Left ventricle myocardium inferior (tissue), 1 donor: ENCODE results near the gene LEPROT. TPM values are rescaled to one million over a fixed set of nuclear protein-coding genes. Genes with fewer than 3 reads are reported as not detected.

Experiments
- DNase-seq: peaks from one replicate; pipeline ENCODE4 v3.0.0-alpha.2; 2020
- H3K27ac ChIP-seq: fragments of 200-600 bp; replicated peaks from 2 replicates; pipeline ENCODE4 v1.8.0; 2021
- H3K27me3 ChIP-seq: fragments of 200-600 bp; 2 replicates; pipeline ENCODE4 v1.8.0; 2021; ENCODE audit warnings: low read depth
- H3K36me3 ChIP-seq: fragments of 200-600 bp; 2 replicates; pipeline ENCODE4 v1.8.0; 2021
- H3K4me1 ChIP-seq: fragments of 200-600 bp; 2 replicates; pipeline ENCODE4 v1.8.0; 2021
- H3K4me3 ChIP-seq: fragments of 200-600 bp; 2 replicates; pipeline ENCODE4 v1.8.0; 2021; ENCODE audit warnings: mild to moderate bottlenecking, moderate library complexity
- H3K9me3 ChIP-seq: fragments of 200-600 bp; replicated peaks from 2 replicates; pipeline ENCODE4 v1.8.0; 2021
- intact Hi-C: fragments of 100-400 bp; cut with micrococcal nuclease; formaldehyde crosslinking; loops from one replicate; pipeline ENCODE4 v1.11.0; 2022
- total RNA-seq: library from RNA; stranded (reverse); fragmentation: NEBNext Ultra II Directional; extraction: Animal tissue kit (Norgen Biotek cat#: 25700); gene quantifications from one replicate; pipeline ENCODE4 v1.2.1, GENCODE V29; 2021
- TF ChIP-seq, protein P1 (sequence below): fragments of 200-600 bp; IDR thresholded peaks from 2 replicates; pipeline ENCODE4 v1.8.0; 2021; ENCODE audit warnings: antibody characterized with exemption, mild to moderate bottlenecking, borderline replicate concordance
- donor health status: DM: no; HTN: yes; CAD: no; lungs with severe emphysema.

Gene LEPROT
- total RNA-seq, 1 donor from 2014 or later, result 51.0 TPM

DNA sequence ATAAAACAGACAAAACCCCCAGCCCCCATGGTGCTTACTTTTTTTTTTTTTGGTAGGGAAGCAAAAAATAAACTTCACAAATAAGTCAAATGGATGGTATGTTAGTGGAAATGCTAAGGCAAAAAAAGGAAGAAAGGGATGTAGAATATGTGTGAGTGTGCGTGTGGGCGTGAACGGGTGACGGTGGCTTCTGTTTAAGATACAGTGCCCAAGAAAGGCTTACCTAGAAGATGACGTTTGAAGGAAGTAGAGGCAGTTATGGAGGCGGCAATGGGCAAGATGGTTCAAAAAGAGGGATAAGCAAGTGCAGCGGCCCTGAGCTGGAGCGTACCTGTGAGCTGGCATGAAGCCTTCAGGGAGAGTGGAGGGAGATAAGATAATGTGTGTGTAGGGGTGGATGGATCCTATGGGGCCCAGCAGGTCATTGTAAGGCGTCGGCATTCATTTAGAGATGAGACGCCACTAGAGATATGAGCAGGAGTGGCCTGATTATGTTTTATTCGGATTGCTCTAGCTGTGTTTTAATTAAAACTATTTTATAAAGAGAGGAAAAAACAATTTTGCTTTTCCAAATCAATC is 19.9 kb downstream of the LEPROT start:
- intact Hi-C loops, result no loop called here
- Histone ChIP-seq H3K36me3 (no peaks in the 10 kb centered on the region), H3K4me3 (no peak overlapping the region), H3K27me3 (no peaks in the 10 kb centered on the region), H3K27ac (no peak overlapping the region), H3K9me3 (no peaks in the 10 kb centered on the region), H3K4me1 (peaks cover 8% of the 10 kb centered on the region)
- DNase-seq, result no peak
- TF ChIP-seq, protein P1, sequence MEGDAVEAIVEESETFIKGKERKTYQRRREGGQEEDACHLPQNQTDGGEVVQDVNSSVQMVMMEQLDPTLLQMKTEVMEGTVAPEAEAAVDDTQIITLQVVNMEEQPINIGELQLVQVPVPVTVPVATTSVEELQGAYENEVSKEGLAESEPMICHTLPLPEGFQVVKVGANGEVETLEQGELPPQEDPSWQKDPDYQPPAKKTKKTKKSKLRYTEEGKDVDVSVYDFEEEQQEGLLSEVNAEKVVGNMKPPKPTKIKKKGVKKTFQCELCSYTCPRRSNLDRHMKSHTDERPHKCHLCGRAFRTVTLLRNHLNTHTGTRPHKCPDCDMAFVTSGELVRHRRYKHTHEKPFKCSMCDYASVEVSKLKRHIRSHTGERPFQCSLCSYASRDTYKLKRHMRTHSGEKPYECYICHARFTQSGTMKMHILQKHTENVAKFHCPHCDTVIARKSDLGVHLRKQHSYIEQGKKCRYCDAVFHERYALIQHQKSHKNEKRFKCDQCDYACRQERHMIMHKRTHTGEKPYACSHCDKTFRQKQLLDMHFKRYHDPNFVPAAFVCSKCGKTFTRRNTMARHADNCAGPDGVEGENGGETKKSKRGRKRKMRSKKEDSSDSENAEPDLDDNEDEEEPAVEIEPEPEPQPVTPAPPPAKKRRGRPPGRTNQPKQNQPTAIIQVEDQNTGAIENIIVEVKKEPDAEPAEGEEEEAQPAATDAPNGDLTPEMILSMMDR, result no peak

DNA sequence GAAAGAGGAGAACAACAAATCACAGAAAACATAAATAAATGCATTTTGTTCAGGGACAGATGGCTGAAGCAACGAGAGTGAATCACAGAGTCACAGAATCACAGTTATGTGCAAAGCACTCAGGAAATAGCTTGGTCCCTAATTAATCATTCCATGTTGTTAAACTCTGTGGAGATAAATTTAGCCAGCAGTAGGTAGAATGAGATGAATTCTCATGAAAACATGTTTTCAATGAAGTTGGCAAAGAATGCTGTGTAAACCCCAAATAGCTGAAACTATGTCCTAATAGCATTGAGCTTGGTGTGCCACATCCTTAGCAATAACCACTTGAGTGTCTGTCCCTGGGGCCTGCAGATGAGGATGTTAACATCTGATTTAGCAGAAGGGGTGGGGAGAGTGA is 20.4 kb downstream of the LEPROT start:
- Histone ChIP-seq H3K36me3 (no peaks in the 10 kb centered on the region), H3K4me1 (peaks cover 6% of the 10 kb centered on the region)

DNA sequence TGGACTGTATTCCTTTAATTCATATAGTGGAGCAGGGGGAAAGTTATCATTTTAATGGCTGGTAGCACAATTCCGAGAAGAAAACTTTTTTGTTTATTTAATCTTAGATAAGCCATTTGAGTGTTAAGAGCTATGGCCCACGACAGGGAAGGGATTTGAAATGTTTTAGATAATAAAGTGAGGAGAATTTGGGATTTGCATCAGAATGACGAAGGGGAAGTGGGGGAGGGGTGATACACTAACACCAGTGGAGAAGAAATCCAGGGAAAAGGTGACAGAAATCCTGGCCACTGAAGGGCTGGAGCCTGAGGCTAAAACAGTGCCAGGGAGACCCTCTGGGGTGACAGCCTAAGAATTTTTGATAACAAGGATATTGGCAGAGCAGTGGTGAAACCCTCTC is 21.0 kb downstream of the LEPROT start:
- Histone ChIP-seq H3K9me3 (no peaks in the 10 kb centered on the region), H3K4me3 (no peak overlapping the region), H3K27me3 (no peaks in the 10 kb centered on the region), H3K4me1 (peaks cover under 1% of the 10 kb centered on the region), H3K36me3 (no peaks in the 10 kb centered on the region), H3K27ac (no peak overlapping the region)
- TF ChIP-seq, protein P1, result no peak
- intact Hi-C loops, result no loop called here
- DNase-seq, result no peak

More for the DNA sequence above, 20.4 kb downstream of the LEPROT start:
- Histone ChIP-seq H3K27ac (no peak overlapping the region), H3K4me3 (no peak overlapping the region), H3K9me3 (no peaks in the 10 kb centered on the region), H3K27me3 (no peaks in the 10 kb centered on the region)
- no peak for DNase-seq
- TF ChIP-seq, protein P1, result no peak
- intact Hi-C loops, result no loop called here

DNA sequence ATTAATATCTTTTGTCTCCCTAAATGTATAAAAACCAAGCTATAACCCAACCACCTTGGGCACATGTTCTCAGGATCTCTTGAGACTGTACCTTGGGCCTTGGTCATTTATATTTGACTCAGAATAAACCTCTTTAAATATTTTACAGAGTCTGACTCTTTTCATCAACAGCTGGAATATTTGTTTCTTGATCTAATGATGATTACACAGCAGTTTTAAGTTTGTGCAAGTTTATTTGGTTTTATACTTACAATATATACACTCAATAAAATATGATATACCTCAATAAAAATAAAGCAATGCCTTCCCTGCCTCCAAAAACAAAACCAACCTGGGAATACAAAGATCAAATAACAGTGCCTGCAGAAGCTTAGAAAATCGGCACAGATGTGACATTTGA is 22.0 kb downstream of the LEPROT start:
- Histone ChIP-seq H3K27ac (no peak overlapping the region), H3K27me3 (no peaks in the 10 kb centered on the region), H3K4me1 (no peaks in the 10 kb centered on the region), H3K9me3 (no peaks in the 10 kb centered on the region), H3K4me3 (no peak overlapping the region), H3K36me3 (no peaks in the 10 kb centered on the region)
- DNase-seq, result no peak
- intact Hi-C loops, result no loop called here
- TF ChIP-seq, protein P1, result no peak

DNA sequence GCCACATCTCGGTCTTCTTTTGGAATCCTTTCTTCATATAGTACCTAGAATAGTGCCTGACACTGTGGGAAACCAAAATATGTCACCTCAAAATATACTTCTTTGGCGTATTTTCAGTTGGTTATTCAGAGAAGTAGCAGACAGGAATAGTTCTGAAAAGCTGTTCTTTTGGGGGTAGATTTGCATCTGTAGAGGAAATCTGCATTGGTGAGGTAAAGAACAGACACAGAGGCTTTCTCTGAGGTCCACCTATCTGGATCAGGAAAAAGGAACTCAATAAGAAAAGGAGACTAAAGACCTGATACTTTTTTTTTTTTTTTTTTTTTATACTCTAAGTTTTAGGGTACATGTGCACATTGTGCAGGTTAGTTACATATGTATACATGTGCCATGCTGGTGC is 23.2 kb downstream of the LEPROT start:
- no peaks in the 10 kb centered on the region for H3K27me3 ChIP-seq
- H3K36me3 ChIP-seq, result no peaks in the 10 kb centered on the region
- no peaks in the 10 kb centered on the region for H3K4me1 ChIP-seq
- intact Hi-C loops, result no loop called here
- DNase-seq, result no peak
- H3K9me3 ChIP-seq, result no peaks in the 10 kb centered on the region
- no peak overlapping the region for H3K27ac ChIP-seq
- H3K4me3 ChIP-seq, result no peak overlapping the region
- TF ChIP-seq, protein P1, result no peak
